ENCODE measurements around the gene SLC25A23.

GRCh38 chr19:6472713-6473112 is 13.1 kb upstream of the SLC25A23 start:
- TF ChIP-seq GATA3 (IDR thresholded peaks at IDR 0.05; ENCODE audit: low read depth, low read length) (no peak), GATA2 (IDR thresholded peaks at IDR 0.05; ENCODE audit: low read depth, low read length) (no peak)
